SK-N-SH treated with all-trans-retinoic acid at 6 μM for 48 hours (cell line): ENCODE results near the gene TSPAN1.

Experiments used
- BACH2 ChIP-seq: fragments of 250-450 bp; sonication (Bioruptor Pico); IDR thresholded peaks from 2 replicates; pipeline ENCODE4 v1.9.0; 2021; ENCODE audit warnings: mild to moderate bottlenecking, borderline replicate concordance
- CREB5 ChIP-seq: fragments of 250-450 bp; sonication (Bioruptor Pico); IDR thresholded peaks from 2 replicates; pipeline ENCODE4 v1.5.1; 2020; ENCODE audit warnings: low read depth, mild to moderate bottlenecking, moderate library complexity
- CSRNP3 ChIP-seq: fragments of 250-450 bp; sonication (Bioruptor Pico); IDR thresholded peaks from 2 replicates; pipeline ENCODE4 v1.5.1; 2021; ENCODE audit warnings: mild to moderate bottlenecking, moderate library complexity
- PPARA ChIP-seq: fragments of 250-450 bp; sonication (Bioruptor Pico); IDR thresholded peaks from 2 replicates; pipeline ENCODE4 v1.5.0; 2020; ENCODE audit warnings: mild to moderate bottlenecking, borderline replicate concordance
- TCF4 ChIP-seq: fragments of 250-450 bp; sonication (Bioruptor Pico); IDR thresholded peaks from 2 replicates; pipeline ENCODE4 v1.8.0; 2021; ENCODE audit warnings: mild to moderate bottlenecking, moderate library complexity, borderline replicate concordance
- TOX ChIP-seq: fragments of 250-450 bp; sonication (Bioruptor Pico); IDR thresholded peaks from 2 replicates; pipeline ENCODE4 v1.8.0; 2021; ENCODE audit warnings: mild to moderate bottlenecking, moderate library complexity, borderline replicate concordance
- TSHZ2 ChIP-seq: fragments of 250-450 bp; sonication (Bioruptor Pico); IDR thresholded peaks from 2 replicates; pipeline ENCODE4 v1.5.0; 2020; ENCODE audit warnings: mild to moderate bottlenecking, moderate library complexity
- ZFP3 ChIP-seq: fragments of 250-450 bp; sonication (Bioruptor Pico); IDR thresholded peaks from 2 replicates; pipeline ENCODE4 v1.5.0; 2020; ENCODE audit warnings: mild to moderate bottlenecking, moderate library complexity
- ZFP30 ChIP-seq: fragments of 450-650 bp; formaldehyde crosslinking; IDR thresholded peaks from 2 replicates; pipeline ENCODE4 v1.5.0; 2022; ENCODE audit warnings: mild to moderate bottlenecking, moderate library complexity
- ZNF70 ChIP-seq: fragments of 450-650 bp; formaldehyde crosslinking; IDR thresholded peaks from 2 replicates; pipeline ENCODE4 v1.5.0; 2020; ENCODE audit warnings: mild to moderate bottlenecking, moderate library complexity

- TF ChIP-seq BACH2 (CRISPR knock-in tag) (no peak), TCF4 (CRISPR knock-in tag) (no peak), CREB5 (CRISPR knock-in tag) (no peak), TOX (CRISPR knock-in tag) (no peak), ZFP3 (no peak), ZFP30 (CRISPR knock-in tag) (no peak), ZNF70 (CRISPR knock-in tag) (no peak), CSRNP3 (CRISPR knock-in tag) (no peak), PPARA (CRISPR knock-in tag) (no peak), TSHZ2 (CRISPR knock-in tag) (no peak)
These were observed 356 bp downstream of the TSPAN1 start for GRCh38 chr1:46175243-46175642.
